Measurements from ENCODE around the gene OR4C6.

GRCh38 chr11:55669376-55669775, 7.4 kb downstream of the OR4C6 start:
- TF ChIP-seq POLR2A (IDR thresholded peaks at IDR 0.05), result no peak
- no peak for TF ChIP-seq CTCF (IDR thresholded peaks at IDR 0.05)
